ENCODE measurements around the gene DNAH1.

The DNAH1 gene

DNA sequence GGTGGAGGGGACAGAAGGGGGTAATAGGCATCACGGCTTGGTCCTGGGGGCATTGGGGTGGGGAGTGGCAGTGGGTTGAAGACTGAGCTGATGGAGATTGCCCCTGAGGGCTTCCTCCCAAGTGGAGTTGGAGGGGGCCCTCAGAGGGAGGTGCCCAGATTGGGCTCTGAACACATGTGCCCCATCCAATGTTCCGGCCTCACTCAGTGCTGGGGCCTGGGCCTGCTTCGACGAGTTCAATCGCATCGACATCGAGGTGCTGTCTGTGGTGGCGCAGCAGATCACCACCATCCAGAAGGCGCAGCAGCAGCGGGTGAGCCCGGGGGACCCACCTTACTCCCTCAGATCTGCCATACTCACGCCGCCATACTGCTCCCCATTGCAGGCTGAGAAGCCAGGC lies 45.3 kb downstream of the DNAH1 start:
- no peak for DNase-seq

GRCh38 chr3:52361898-52362297 lies 45.8 kb downstream of the DNAH1 start:
- no peak for DNase-seq

GRCh38 chr3:52364322-52365035 lies 48.4 kb downstream of the DNAH1 start:
- DNase-seq, result no peak

GRCh38 chr3:52366527-52366926 lies 50.4 kb downstream of the DNAH1 start:
- no peak for DNase-seq

GRCh38 chr3:52367891-52368880 lies 52.1 kb downstream of the DNAH1 start:
- DNase-seq, result no peak

DNA sequence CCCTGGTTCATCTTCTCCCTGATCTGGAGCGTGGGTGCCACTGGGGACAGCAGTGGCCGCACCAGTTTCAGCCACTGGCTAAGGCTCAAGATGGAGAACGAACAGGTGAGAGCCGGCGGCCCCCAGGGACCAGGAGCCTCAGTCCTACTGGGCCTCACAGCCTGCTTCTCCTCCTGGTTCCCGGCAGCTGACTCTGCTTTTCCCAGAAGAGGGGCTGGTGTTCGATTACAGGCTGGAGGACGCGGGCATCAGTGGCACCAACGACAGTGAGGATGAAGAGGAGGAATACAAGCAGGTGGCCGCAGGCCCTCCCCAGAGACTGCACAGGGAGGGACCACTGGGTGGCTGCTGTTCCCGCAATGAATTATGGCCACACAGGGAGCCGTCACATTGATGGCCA lies 54.4 kb downstream of the DNAH1 start:
- no peak for DNase-seq

DNA sequence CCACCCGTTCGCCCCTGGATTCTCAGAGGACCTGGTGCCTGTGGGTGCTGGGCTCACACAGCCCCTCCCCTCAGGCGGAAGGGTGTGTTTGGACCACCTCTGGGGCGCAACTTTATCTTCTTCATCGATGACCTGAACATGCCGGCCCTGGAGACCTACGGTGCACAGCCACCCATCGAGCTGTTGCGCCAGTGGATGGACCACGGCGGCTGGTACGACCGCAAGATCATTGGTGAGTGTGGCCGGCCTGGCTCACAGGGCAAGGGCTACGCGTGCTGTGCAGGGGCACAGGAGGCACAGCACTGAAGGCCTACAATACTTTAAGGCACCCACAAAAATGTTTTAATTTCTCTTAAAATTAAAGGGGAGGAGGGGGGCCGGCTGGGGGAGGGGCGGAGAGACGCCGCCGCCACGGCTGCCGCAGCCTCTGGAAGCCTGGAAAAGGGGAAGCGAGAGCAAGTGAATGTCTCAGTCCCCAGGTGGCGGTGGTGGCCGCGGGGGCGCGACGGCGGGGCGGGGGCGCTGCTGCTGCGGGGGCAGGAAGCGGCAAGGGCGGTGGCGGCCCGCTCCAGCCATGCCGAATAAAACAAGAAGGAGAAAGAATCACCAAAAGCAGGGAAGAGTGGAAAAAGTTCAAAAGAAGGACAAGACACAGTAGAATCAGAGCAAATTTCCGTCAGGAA lies 56.8 kb downstream of the DNAH1 start:
- peak in 1 of 4 experiments; percentile 9 for DNase-seq

DNA sequence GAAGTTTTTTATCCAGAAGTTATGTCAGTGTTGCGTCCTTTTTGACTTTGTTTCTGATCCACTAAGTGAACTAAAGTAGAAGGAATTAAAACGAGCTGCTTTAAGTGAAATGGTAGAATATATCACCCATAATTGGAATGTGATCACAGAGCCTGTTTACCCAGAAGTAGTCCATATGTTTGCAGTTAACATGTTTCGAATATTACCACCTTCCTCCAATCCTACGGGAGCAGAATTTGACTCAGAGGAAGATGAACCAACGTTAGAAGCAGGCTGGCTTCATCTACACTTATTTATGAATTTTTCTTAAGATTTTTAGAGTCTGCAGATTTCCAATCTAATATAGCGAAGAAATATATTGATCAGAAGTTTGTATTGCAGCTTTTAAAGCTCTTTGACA lies 57.6 kb downstream of the DNAH1 start:
- no peak for DNase-seq

DNA sequence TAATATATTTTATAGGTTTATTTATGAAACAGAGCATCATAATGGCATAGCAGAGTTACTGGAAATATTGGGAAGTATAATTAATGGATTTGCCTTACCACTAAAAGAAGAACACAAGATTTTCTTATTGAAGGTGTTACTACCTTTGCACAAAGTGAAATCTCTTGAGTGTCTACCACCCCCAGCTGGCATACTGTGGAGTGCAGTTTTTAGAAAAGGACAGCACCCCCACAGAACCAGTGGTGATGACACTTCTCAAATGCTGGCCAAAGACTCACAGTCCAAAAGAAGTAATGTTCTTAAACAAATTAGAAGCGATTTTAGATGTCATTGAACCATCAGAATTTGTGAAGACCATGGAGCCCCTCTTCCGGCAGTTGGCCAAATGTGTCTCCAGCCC lies 58.1 kb downstream of the DNAH1 start:
- DNase-seq, result no peak

DNA sequence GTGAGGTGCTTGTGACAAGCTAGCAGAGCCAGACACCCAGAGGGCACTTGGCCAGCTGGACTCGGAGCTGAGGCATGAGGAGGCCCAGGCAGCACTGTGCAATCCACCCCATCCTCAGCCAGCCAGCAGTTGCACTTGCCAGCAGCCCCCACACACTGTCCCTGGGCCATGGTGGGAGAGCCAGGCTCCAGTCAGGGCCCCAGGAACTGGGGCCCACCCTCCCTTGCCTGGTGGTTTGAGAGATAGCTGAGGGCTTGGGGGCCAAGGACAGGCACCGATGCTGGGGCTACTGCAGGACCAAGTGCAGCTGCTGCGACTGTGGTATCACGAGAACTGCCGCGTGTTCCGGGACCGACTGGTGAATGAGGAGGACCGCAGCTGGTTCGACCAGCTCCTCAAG lies 63.5 kb downstream of the DNAH1 start:
- DNase-seq, result no peak

GRCh38 chr3:52380023-52380422 lies 63.9 kb downstream of the DNAH1 start:
- no peak for DNase-seq

GRCh38 chr3:52381623-52382022 lies 65.5 kb downstream of the DNAH1 start:
- no peak for DNase-seq

- DNase-seq, result no peak
These were observed 67.3 kb downstream of the DNAH1 start for GRCh38 chr3:52383446-52383845.

DNA sequence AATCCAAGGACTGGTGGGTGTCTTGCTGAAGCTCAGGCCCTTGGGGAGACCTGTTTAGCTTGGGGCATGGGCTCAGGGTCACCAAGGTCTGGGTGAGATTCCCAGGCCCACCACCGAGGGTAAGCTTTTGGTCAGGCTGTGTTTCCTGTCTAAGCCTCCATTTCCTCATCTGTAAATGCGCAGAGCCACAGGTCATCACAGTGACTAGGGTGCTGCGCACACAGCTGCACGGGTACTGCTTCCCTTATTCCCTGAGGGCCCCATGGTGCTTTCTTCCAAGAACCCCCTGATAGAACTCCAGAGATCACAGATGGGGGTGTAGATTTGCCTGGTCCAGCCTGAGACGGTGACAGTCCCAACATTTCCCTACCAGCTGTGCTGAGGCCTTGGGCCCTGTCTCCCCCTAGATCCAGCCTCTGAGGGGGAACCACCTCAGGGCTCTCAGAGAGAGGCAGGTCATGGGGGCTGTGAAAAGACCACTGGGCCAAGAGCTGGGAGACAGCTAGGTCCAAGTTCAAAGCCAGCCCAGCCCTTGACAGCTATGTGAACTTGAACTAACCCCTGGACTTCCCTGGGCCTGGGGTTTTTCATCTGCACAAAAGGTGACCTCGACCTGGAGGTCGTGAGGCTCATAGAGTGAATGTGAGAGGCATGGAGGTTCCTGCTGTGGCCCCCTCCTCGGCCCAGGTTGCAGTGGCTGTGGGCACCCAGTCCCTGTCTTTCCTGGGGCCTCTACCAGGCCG lies 68.1 kb downstream of the DNAH1 start:
- no peak for DNase-seq

- DNase-seq, result no peak
These were observed 69.0 kb downstream of the DNAH1 start for GRCh38 chr3:52385157-52385556.

DNA sequence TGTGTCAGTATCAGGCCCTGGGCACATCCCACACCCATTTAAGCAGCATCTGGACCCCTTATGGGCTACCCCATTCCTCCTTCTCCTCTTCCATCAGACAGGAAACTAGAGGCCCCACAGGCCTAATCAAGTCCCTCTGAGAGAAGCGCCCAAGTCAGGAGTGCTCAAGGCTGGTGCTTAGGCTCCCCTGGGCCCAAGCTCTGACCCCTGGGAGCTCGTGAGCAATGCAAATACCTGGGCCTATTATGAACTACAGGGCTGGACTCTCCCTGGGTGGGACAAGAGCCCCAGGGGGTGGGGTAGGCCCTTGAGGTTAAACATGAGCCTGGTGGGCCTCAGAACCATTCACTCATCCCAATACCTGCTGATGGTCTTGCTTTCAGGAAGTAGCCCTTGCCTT lies 71.4 kb downstream of the DNAH1 start:
- no peak for DNase-seq

DNA sequence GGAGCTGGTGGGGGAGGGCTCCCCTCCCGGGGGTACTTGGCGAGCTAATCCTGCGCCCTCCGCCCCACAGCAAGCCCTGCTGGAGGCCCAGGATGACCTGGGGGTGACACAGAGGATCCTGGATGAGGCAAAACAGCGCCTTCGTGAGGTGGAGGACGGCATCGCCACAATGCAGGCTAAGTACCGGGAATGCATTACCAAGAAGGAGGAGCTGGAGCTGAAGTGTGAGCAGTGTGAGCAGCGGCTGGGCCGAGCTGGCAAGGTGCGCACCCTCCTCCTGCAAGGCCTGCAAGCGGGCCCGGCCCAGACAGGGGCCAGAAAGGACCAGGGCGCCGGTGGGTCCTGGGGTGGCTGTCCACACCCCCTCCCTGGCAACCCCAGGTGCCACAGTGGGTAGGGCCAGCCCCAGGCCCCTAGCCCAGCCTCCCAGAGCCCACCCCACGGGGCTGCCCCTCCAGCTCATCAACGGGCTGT lies 72.3 kb downstream of the DNAH1 start:
- no peak for DNase-seq

GRCh38 chr3:52388933-52389332 lies 72.8 kb downstream of the DNAH1 start:
- DNase-seq, result no peak

- DNase-seq, result no peak
These were observed 75.0 kb downstream of the DNAH1 start for GRCh38 chr3:52391096-52391495.

- no peak for DNase-seq
These were observed 76.3 kb downstream of the DNAH1 start for GRCh38 chr3:52392216-52392930.

DNA sequence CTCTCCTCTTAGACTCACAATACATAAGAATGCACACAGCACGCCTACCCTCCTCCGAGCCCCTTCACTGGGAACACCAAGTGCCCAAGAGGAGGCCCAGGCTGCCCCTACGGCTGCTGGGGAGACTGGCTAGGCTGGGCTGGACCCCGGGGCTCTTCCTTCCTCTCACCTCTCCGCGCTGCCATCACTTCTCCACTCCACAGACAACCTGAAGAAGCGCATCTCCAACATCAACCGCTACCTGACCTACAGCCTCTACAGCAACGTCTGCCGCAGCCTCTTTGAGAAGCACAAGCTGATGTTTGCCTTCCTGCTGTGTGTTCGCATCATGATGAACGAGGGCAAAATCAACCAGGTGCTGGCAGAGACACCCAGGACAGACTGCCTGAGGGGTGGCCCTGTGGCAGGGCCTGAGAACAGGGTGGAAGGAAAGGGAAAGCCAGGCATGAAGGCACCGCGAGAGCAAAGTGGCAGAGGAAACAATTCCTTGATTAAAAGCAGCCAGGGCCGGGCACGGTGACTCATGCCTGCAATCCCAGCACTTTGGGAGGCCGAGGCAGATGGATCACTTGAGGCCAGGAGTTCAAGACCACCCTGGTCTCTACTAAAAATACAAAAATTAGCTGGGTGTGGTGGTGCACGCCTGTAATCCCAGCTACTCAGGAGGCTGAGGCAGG lies 77.2 kb downstream of the DNAH1 start:
- DNase-seq, result no peak
